H1 (cell line): ENCODE results near the gene ALPK3. TPM values are rescaled to one million over a fixed set of nuclear protein-coding genes. Genes with fewer than 3 reads are reported as not detected.

Experiments
- CREB1 ChIP-seq: IDR thresholded peaks from 2 replicates; pipeline ENCODE4 v1.6.1; 2012; ENCODE audit warnings: inconsistent platforms
- EZH2 ChIP-seq: fragments of 200-600 bp; sonication (generic); IDR thresholded peaks from 2 replicates; pipeline ENCODE4 v1.7.1; 2012; ENCODE audit warnings: low read depth, mild to moderate bottlenecking, moderate library complexity, low read length, inconsistent platforms; ENCODE audit not compliant: severe bottlenecking
- JUND ChIP-seq: IDR thresholded peaks from 2 replicates; pipeline ENCODE4 v1.6.1; 2011; ENCODE audit warnings: mild to moderate bottlenecking, improper control_type of control experiment, low read length
- polyA plus RNA-seq, 7 experiments: library from polyadenylated mRNA; depleted of rRNA in 3 of 7; stranded (reverse) in 5 of 7; unstranded in 2 of 7; fragments of >200 nt in 5 of 7; fragments of 200-250 nt in 2 of 7; gene quantifications; 1 replicate in 5 of 7; 2 replicates in 1 of 7; 4 replicates in 1 of 7; pipeline versions ENCODE4 v1.2.1 to v1.2.3, GENCODE V29; 2011 to 2013; ENCODE audit warnings: missing spikeins in 2 of 7, mixed read lengths in 2 of 7
- total RNA-seq: library from RNA; stranded (reverse); fragmentation: NEBNext Ultra II Directional; extraction: Animal tissue kit (Norgen Biotek cat#: 25700); gene quantifications from 2 replicates; pipeline ENCODE4 v1.2.1, GENCODE V29; 2021
- TF ChIP-seq, protein P1 (sequence below): IDR thresholded peaks from 2 replicates; pipeline ENCODE4 v1.6.1; 2012; ENCODE audit warnings: inconsistent platforms

Gene ALPK3
- total and polyA plus RNA-seq, 2 of the 8 experiments (the other 6 are each of a cell fraction or from before 2014, with no cell fraction given): 4.4 to 19.2 TPM

DNA sequence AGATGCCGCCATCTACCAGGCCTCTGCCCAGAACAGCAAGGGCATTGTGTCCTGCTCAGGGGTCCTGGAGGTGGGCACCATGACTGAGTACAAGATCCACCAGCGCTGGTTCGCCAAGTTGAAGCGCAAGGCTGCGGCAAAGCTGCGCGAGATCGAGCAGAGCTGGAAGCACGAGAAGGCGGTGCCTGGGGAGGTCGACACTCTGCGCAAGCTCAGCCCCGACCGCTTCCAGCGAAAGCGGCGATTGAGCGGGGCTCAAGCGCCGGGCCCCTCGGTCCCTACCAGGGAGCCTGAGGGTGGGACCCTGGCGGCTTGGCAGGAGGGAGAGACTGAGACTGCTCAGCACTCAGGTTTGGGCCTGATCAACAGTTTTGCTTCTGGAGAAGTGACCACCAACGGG lies 22.6 kb downstream of the ALPK3 start (continued):
- TF ChIP-seq, protein P1, sequence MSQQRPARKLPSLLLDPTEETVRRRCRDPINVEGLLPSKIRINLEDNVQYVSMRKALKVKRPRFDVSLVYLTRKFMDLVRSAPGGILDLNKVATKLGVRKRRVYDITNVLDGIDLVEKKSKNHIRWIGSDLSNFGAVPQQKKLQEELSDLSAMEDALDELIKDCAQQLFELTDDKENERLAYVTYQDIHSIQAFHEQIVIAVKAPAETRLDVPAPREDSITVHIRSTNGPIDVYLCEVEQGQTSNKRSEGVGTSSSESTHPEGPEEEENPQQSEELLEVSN: no peak
- TF ChIP-seq JUND (no peak), CREB1 (no peak), EZH2 (no peak)
